Measurements from ENCODE around the gene USP32.
"Not testable (repeated sequence)": the region's sequence is repeated elsewhere in the genome, so short reads cannot be mapped to it uniquely, and the experiment has no call there.

Gene USP32

GRCh38 chr17:60240290-60240689 is 151.6 kb downstream of the USP32 start:
- TF ChIP-seq POLR2A (IDR thresholded peaks at IDR 0.05; ENCODE audit: low read depth, low read length) (no peak), TAF1 (IDR thresholded peaks at IDR 0.05; ENCODE audit: borderline replicate concordance, low read depth, low read length) (no peak), POLR2AphosphoS5 (IDR thresholded peaks at IDR 0.05; ENCODE audit: low read depth, low read length) (no peak)
- FAIRE-seq: no peak

GRCh38 chr17:60231691-60232090 is 160.2 kb downstream of the USP32 start:
- DNase-seq (ENCODE audit: insufficient read length) (no peak), FAIRE-seq (no peak)
- TF ChIP-seq POLR2A (IDR thresholded peaks at IDR 0.05; ENCODE audit: low read depth, low read length): no peak
- no peak for TF ChIP-seq POLR2AphosphoS5 (IDR thresholded peaks at IDR 0.05; ENCODE audit: low read depth, low read length)
- no peak for TF ChIP-seq TAF1 (IDR thresholded peaks at IDR 0.05; ENCODE audit: borderline replicate concordance, low read depth, low read length)

More at GRCh38 chr17:60240290-60240689, 151.6 kb downstream of the USP32 start:
- DNase-seq (ENCODE audit: insufficient read length): no peak

- FAIRE-seq (no peak), DNase-seq (ENCODE audit: insufficient read length) (no peak)
- TF ChIP-seq POLR2A (IDR thresholded peaks at IDR 0.05; ENCODE audit: low read depth, low read length) (no peak), POLR2AphosphoS5 (IDR thresholded peaks at IDR 0.05; ENCODE audit: low read depth, low read length) (no peak), TAF1 (IDR thresholded peaks at IDR 0.05; ENCODE audit: borderline replicate concordance, low read depth, low read length) (no peak)
These were observed 160.7 kb downstream of the USP32 start for GRCh38 chr17:60231234-60231633.

DNA sequence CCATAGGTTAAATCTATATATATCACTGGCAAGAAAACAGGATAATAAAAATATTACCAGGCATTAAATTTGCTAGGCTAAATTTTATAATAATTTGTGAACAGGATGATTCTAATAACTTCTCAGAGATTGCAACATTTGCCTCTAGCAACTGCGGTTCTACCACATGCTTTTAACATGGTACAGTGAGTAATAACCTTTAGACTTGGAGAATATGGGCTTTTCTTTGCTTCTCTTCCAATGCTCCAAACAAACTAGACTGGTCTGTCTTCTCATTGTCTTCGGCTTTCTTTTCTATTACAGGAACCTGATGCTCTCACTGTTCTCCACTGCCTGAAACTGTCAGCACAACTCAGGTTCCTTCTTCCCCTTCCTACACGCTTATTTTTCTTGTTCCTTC is 161.6 kb downstream of the USP32 start:
- DNase-seq (ENCODE audit: insufficient read length): no peak
- no peak for TF ChIP-seq POLR2A (IDR thresholded peaks at IDR 0.05; ENCODE audit: low read depth, low read length)
- no peak for TF ChIP-seq TAF1 (IDR thresholded peaks at IDR 0.05; ENCODE audit: borderline replicate concordance, low read depth, low read length)
- TF ChIP-seq POLR2AphosphoS5 (IDR thresholded peaks at IDR 0.05; ENCODE audit: low read depth, low read length): no peak
- FAIRE-seq: no peak

DNA sequence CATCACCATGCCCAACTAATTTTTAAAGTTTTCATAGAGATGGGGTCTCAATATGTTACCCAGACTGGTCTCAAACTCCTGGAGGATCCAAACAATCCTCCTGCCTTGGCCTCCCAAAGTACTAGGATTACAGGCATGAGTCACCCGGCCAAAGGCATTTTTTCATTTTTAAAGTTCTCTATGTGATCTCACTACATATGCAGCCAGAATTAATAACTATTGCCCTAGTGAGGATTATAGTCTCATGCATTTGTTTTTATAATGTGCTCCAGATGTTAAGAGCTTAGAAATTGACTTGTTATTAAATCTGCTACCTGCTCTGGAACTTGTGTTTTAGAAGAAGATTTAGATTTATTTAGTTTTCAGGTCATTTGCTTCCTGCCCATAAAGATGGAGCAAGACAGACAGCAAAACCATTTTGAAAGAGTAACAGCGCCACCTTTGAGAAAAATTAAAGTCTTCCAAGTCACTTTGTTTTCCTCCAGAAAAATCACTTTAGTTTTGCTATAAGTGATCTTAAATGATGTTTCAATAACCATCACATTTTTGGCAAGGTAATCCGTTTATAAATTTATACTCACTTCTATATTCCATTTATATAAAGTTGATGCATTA is 162.6 kb downstream of the USP32 start:
- no peak for TF ChIP-seq POLR2A (IDR thresholded peaks at IDR 0.05; ENCODE audit: low read depth, low read length)
- no peak for TF ChIP-seq POLR2AphosphoS5 (IDR thresholded peaks at IDR 0.05; ENCODE audit: low read depth, low read length)
- TF ChIP-seq TAF1 (IDR thresholded peaks at IDR 0.05; ENCODE audit: borderline replicate concordance, low read depth, low read length): no peak
- no peak for DNase-seq (ENCODE audit: insufficient read length)
- FAIRE-seq: no peak

GRCh38 chr17:60227276-60227675 is 164.7 kb downstream of the USP32 start:
- not testable (repeated sequence) for DNase-seq (ENCODE audit: insufficient read length); FAIRE-seq

DNA sequence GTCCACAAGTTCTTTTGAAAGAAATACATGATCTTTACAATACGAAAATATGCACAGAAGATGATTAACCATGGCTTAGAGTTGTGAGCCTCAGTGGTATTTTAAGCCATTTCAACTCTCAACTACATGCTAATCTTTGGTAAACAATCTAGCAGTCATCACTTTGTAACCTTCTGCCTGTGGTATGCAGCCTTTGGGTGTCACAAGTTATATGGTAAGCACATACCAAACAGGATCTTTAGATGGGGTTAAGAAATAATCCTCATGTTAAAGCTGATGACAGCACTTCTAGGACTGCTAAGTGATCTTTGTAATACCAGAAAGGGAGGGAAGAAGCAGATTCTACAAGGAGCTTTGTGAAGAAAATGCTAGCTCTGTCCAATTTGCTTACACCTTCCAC is 167.9 kb downstream of the USP32 start:
- TF ChIP-seq TAF1 (IDR thresholded peaks at IDR 0.05; ENCODE audit: borderline replicate concordance, low read depth, low read length): no peak
- TF ChIP-seq POLR2A (IDR thresholded peaks at IDR 0.05; ENCODE audit: low read depth, low read length): no peak
- TF ChIP-seq POLR2AphosphoS5 (IDR thresholded peaks at IDR 0.05; ENCODE audit: low read depth, low read length): no peak
- DNase-seq (ENCODE audit: insufficient read length) (no peak), FAIRE-seq (no peak)

GRCh38 chr17:60223456-60223855 is 168.5 kb downstream of the USP32 start:
- FAIRE-seq (no peak), DNase-seq (ENCODE audit: insufficient read length) (no peak)
- no peak for TF ChIP-seq POLR2A (IDR thresholded peaks at IDR 0.05; ENCODE audit: low read depth, low read length)
- TF ChIP-seq TAF1 (IDR thresholded peaks at IDR 0.05; ENCODE audit: borderline replicate concordance, low read depth, low read length): no peak
- no peak for TF ChIP-seq POLR2AphosphoS5 (IDR thresholded peaks at IDR 0.05; ENCODE audit: low read depth, low read length)

DNA sequence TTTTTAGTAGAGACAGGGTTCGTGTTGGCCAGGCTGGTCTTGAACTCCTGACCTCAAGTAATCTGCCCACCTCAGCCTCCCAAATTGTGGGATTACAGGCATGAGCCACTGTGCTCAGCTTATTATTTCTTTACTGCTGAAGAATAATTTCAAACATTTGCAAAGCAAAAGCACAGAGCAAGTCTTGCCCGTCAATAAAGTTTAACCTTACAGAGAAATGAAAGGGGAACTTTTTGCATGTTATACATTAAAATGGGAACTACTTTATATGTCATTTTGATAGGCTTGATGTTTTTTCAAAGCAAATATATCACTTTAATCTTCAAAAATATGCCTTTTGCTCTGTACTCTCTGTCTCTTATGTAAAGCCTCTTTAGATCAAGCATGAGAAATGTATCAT is 173.2 kb downstream of the USP32 start:
- DNase-seq (ENCODE audit: insufficient read length); FAIRE-seq: not testable (repeated sequence)

- DNase-seq (ENCODE audit: insufficient read length); FAIRE-seq: not testable (repeated sequence)
These were observed 176.0 kb downstream of the USP32 start for GRCh38 chr17:60215895-60216294.

DNA sequence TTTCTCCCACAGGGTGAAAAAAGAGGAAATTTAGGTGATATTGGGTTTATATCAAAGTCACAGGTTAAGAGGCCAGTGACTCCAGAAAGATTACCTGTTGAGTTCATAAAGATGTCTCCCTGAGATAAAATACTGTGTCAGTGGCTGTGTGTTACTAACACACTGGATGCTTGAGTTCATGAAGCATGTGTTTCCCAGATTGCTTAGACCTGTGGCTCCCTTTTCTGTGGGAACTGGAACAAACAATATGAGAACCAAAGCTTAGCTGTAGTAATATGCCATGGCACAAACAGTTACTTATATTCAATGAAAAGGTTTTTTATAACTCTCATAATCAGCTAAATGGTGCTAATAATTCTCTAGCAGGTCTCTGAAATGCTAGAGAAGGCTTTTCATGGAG is 180.7 kb downstream of the USP32 start:
- FAIRE-seq; DNase-seq (ENCODE audit: insufficient read length): not testable (repeated sequence)

DNA sequence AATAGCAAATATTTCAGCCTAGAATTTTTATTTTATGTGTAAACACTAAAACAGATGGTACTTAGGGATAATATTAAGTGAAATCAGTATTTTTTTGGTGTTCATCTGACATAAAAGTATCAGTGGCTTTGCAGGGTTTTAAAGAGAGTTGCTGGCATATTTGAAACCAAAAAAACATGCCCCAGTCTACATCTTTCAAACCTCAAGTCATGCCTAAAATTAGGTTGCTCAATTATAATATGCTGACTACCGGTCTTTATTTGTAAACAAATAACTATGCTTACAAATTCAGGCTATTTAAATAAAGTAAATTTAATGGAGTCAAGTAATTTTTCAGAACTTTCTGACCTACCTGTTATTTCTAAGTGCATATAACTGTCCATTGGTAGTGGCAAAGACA is 183.6 kb downstream of the USP32 start:
- not testable (repeated sequence) for FAIRE-seq; DNase-seq (ENCODE audit: insufficient read length)

- not testable (repeated sequence) for DNase-seq (ENCODE audit: insufficient read length); FAIRE-seq
These were observed 186.2 kb downstream of the USP32 start for GRCh38 chr17:60205782-60206181.

GRCh38 chr17:60198630-60199029 is 193.3 kb downstream of the USP32 start:
- DNase-seq (ENCODE audit: insufficient read length); FAIRE-seq: not testable (repeated sequence)

DNA sequence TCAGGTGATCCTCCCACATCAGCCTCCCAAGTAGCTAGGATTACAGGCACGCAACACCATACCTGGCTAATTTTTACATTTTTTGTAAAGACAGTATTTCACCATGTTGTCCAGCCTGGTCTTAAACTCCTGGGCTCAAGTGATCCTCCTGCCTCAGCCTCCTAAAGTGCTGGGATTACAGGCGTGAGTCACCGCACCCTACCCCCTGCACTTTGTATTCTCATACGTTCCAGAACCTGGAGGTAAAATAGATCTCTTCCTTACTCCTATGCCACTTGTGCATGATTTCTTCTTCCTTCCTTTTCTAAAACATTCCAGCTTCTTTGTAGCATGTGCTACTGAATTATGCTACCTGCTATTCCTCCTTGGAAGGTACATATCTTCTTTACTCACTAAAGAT is 197.8 kb downstream of the USP32 start:
- not testable (repeated sequence) for FAIRE-seq; DNase-seq (ENCODE audit: insufficient read length)

All from GM12892 (cell line).